K562 (cell line): ENCODE measurements around the gene PRLH. TPM values are rescaled to one million over a fixed set of nuclear protein-coding genes. Genes with fewer than 3 reads are reported as not detected.

Experiments used
- ATAC-seq: fragments of 200-7000 bp; cut with Tn5 transposase; 3 replicates; pipeline ENCODE4 v1.9.1; 2020; ENCODE audit warnings: moderate library complexity
- BruUV-seq: library from RNA; stranded (reverse); fragments of 400-500 nt; replicated peaks from 2 replicates; lab custom pipeline; 2021; lab: Mats Ljungman, UMichigan
- CTCF ChIA-PET: fragments of 300-600 bp; formaldehyde crosslinking; extraction: SDS; loops from one replicate; lab custom pipeline; 2021; ENCODE audit warnings: low intra/inter-chr PET ratio; lab: Yijun Ruan, JAX
- POLR2A ChIA-PET: fragments of 300-600, 350-650 bp; sonication (Branson Sonifier 250); formaldehyde crosslinking; extraction: SDS; loops from one replicate; lab custom pipeline; 2021; ENCODE audit warnings: antibody characterized with exemption, inconsistent platforms; lab: Yijun Ruan, JAX
- DNase-seq, 4 experiments: peaks; one replicate each; pipeline versions ENCODE4 v3.0.0 to v3.0.0-alpha.2; 2011 to 2018; ENCODE audit warnings: low spot score in 3 of 4, mixed read lengths in 3 of 4; ENCODE audit errors: extremely low read depth in 1 of 4
- FAIRE-seq: peaks from 2 replicates; lab custom pipeline; 2011; peaks lifted over from hg19 to GRCh38; lab: Jason Lieb, UNC
- H2AFZ ChIP-seq: 2 replicates; pipeline ENCODE4 v1.6.0; 2011; ENCODE audit warnings: low read depth, low read length, control low read depth, inconsistent platforms
- H3K27ac ChIP-seq: fragments of 200-600 bp; 3 replicates; pipeline ENCODE4 v1.8.0; 2011; ENCODE audit warnings: low read depth, mild to moderate bottlenecking, control low read depth, inconsistent platforms, low read length, moderate library complexity, mixed read lengths; ENCODE audit errors: extremely low read depth
- H3K27me3 ChIP-seq, 2 experiments: fragments of 300-600 bp in 1 of 2; 2 replicates in 1 of 2; 3 replicates in 1 of 2; pipeline versions ENCODE4 v1.6.0 to v1.8.0; 2011; ENCODE audit warnings: inconsistent platforms in 2 of 2, low read length in 2 of 2, mild to moderate bottlenecking in 1 of 2, mixed read lengths in 1 of 2, moderate library complexity in 1 of 2; ENCODE audit not compliant: control insufficient read depth in 2 of 2, insufficient read depth in 2 of 2
- H3K36me3 ChIP-seq: fragments of 300-600 bp; 3 replicates; pipeline ENCODE4 v1.8.0; 2011; ENCODE audit warnings: mild to moderate bottlenecking, low read length, inconsistent platforms; ENCODE audit not compliant: control insufficient read depth, insufficient read depth
- H3K4me1 ChIP-seq, 2 experiments: fragments of 200-600 bp in 1 of 2; replicated peaks in 1 of 2; 2 replicates in 1 of 2; 3 replicates in 1 of 2; pipeline versions ENCODE4 v1.5.1 to v1.8.0; 2011; ENCODE audit warnings: inconsistent platforms in 2 of 2, low read length in 2 of 2, mild to moderate bottlenecking in 1 of 2, mixed read lengths in 1 of 2, moderate library complexity in 1 of 2; ENCODE audit not compliant: control insufficient read depth in 2 of 2, insufficient read depth in 2 of 2
- H3K4me2 ChIP-seq: 2 replicates; pipeline ENCODE4 v1.6.1; 2011; ENCODE audit warnings: low read length, control low read depth, inconsistent platforms, mixed read lengths; ENCODE audit not compliant: insufficient read depth
- H3K4me3 ChIP-seq: fragments of 200-600 bp; sonication (generic), shearing (Covaris generic); 2 replicates; pipeline ENCODE4 v1.5.1; 2016; ENCODE audit warnings: control low read depth, inconsistent platforms
- H3K79me2 ChIP-seq: fragments of 200-600 bp; 3 replicates; pipeline ENCODE4 v1.8.0; 2011; ENCODE audit warnings: low read length, inconsistent platforms; ENCODE audit not compliant: control insufficient read depth, insufficient read depth
- H3K9ac ChIP-seq, 2 experiments: 2 replicates each; pipeline versions ENCODE4 v1.6.0 to v1.6.1; 2011; ENCODE audit warnings: low read depth in 2 of 2, low read length in 2 of 2, control low read depth in 1 of 2, inconsistent platforms in 1 of 2, mild to moderate bottlenecking in 1 of 2, mixed read lengths in 1 of 2; ENCODE audit not compliant: insufficient read depth in 1 of 2
- H3K9me1 ChIP-seq: one replicate; pipeline ENCODE4 v1.6.0; 2011; ENCODE audit warnings: inconsistent platforms, mild to moderate bottlenecking, low read length, moderate library complexity; ENCODE audit not compliant: control insufficient read depth, insufficient read depth
- H3K9me3 ChIP-seq: replicated peaks from 2 replicates; pipeline ENCODE4 v1.5.1; 2011; ENCODE audit warnings: low read depth, low read length, inconsistent platforms; ENCODE audit not compliant: control insufficient read depth, insufficient read depth
- H4K20me1 ChIP-seq: replicated peaks from 2 replicates; pipeline ENCODE4 v1.6.1; 2011; ENCODE audit warnings: low read length, inconsistent platforms, mixed read lengths; ENCODE audit not compliant: control insufficient read depth, insufficient read depth
- ILK ChIP-seq: fragments of 450-650 bp; IDR thresholded peaks from 2 replicates; pipeline ENCODE4 v1.6.1; 2016; ENCODE audit warnings: missing genetic modification characterization, low read depth, mild to moderate bottlenecking, missing compliant biosample characterization, moderate library complexity, borderline replicate concordance
- TCF3 ChIP-seq: sonication (generic); formaldehyde crosslinking; IDR thresholded peaks from 2 replicates; pipeline ENCODE4 v1.4.0; 2020; ENCODE audit warnings: mild to moderate bottlenecking, missing genetic modification reagents
- WGBS: fragments of 100-300 bp; shearing (Covaris generic); methylation state at CpG from one replicate; pipeline ENCODE4 v1.1.6; 2016; ENCODE audit warnings: low coverage, mixed read lengths; ENCODE audit not compliant: insufficient coverage; ENCODE audit errors: missing lambda C conversion rate; 5-methylcytosine and 5-hydroxymethylcytosine counted together
- in situ Hi-C: fragments of 300-500 bp; cut with MboI; formaldehyde crosslinking; loops from 4 replicates; pipeline ENCODE4 v1.15.0; 2018; ENCODE audit warnings: inconsistent platforms, mixed read lengths
- intact Hi-C: fragments of 100-400 bp; cut with micrococcal nuclease; formaldehyde crosslinking; loops from 2 replicates; pipeline ENCODE4 v1.14.2; 2022
- polyA plus RNA-seq, 8 experiments: library from polyadenylated mRNA; depleted of rRNA in 4 of 8; stranded (reverse) in 5 of 8; unstranded in 3 of 8; fragments of >200 nt; fragmentation: Nextera tagmentation in 2 of 8; fragmentation: Illumina TruSeq in 1 of 8; extraction: Ambion mirVana in 2 of 8; extraction: Trizol in 1 of 8; gene quantifications; 2 replicates each; pipeline versions ENCODE4 v1.2.1 to v1.2.3, GENCODE V29; 2011 to 2014; ENCODE audit warnings: inconsistent platforms in 1 of 8, missing spikeins in 1 of 8
- total RNA-seq, 7 experiments: library from RNA; depleted of rRNA in 6 of 7; stranded (reverse); fragments of >200 nt in 6 of 7; fragmentation: Illumina TruSeq in 2 of 7; extraction: Trizol in 2 of 7; gene quantifications; 2 replicates each; pipeline versions ENCODE4 v1.2.1 to v1.2.3, GENCODE V29; 2011 to 2021; ENCODE audit warnings: low replicate concordance in 1 of 7
- TF ChIP-seq, protein P1 (sequence below): IDR thresholded peaks from 2 replicates; pipeline ENCODE4 v1.6.1; 2012; ENCODE audit warnings: low read depth, low read length, improper control_type of control experiment, borderline replicate concordance
- TF ChIP-seq, protein P2 (sequence below), 3 experiments: IDR thresholded peaks in 2 of 3; conservative IDR thresholded peaks in 1 of 3; 2 replicates each; pipeline ENCODE4 v1.5.1; 2011 to 2012; ENCODE audit warnings: low read length in 3 of 3, mild to moderate bottlenecking in 3 of 3, control low read depth in 2 of 3, improper control_type of control experiment in 1 of 3, inconsistent platforms in 1 of 3, low read depth in 1 of 3, mixed read lengths in 1 of 3, moderate library complexity in 1 of 3; ENCODE audit not compliant: insufficient read depth in 2 of 3

The PRLH gene
- total and polyA plus RNA-seq, 9 of the 15 experiments (the other 6 are each of a cell fraction or from before 2014, with no cell fraction given) = not detected

DNA sequence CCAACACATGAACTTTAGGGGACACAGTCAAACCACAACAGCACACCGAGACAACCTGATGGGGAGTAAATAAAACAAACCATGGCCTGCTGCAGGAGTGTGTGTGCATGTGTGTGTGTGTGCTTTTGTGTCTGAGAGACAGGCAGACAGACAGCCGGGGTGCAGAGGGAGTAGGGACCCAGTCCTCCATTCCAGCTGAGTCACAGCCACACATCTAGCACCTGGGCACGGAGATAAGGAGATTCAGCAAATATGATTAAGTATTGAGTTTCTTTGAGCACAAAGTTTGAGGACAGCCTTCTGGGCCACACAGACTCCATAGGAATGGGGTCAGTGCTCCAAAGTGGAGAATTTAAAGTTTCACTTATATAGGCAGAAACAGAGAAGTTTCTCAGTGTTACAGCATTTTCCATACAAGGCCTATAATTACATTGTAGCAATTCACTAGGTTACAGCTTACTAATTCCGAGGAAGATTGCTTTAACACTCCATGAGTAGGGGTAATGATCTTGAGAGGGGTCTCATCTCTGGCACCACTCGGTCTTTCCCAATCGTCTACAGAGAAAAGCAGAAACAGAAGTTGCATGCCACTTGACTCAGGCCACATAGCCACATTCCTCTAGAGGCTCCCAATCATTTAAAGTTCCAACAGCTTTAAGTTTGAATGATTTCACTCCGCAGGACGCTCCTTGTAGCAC lies 30.8 kb upstream of the PRLH start (continued):
- TF ChIP-seq TCF3 = peak; percentile 32; the same call in 1 of the 2 replicates

DNA sequence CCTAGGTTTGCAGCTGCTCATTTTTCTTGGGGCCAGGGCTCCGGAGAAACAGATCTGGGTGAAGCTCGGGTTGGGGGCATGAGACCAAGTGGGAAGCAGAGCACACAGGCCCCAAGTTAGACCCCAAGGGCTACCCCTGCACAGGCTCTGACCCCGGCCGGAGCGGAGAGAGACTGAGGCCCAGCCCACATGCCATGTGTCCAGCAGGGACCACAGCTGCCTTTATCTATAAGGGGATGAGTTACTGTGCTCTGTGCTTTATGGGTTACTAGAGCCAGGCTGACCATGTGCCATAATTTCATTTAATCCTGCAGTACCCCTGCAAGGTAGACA lies 30.3 kb upstream of the PRLH start:
- no peak for FAIRE-seq
- ChIA-PET POLR2A (no interaction called here), CTCF (no interaction called here)
- Histone ChIP-seq H3K9me1 (no peaks in the 10 kb centered on the region), H3K9me3 (no peaks in the 10 kb centered on the region), H3K4me1 (no peaks in the 10 kb centered on the region; a peak in 2 of 5 replicates), H4K20me1 (no peaks in the 10 kb centered on the region), H2AFZ (no peak overlapping the region), H3K79me2 (no peaks in the 10 kb centered on the region), H3K4me3 (no peak overlapping the region), H3K27me3 (peaks cover 6 to 74% of the 10 kb centered on the region in 2 experiments; a peak in 3 of 5 replicates), H3K27ac (no peak overlapping the region), H3K4me2 (no peak overlapping the region), H3K9ac (no peak overlapping the region), H3K36me3 (no peaks in the 10 kb centered on the region)
- no TSS peak for BruUV-seq
- WGBS = 18% methylated on average over 5 of the region's 5 CpGs
- in situ Hi-C loops = no loop called here
- no peak for ATAC-seq
- intact Hi-C loops = no loop called here
- no peak for DNase-seq
- no peak for TF ChIP-seq ILK (tag)
- TF ChIP-seq, protein P1, sequence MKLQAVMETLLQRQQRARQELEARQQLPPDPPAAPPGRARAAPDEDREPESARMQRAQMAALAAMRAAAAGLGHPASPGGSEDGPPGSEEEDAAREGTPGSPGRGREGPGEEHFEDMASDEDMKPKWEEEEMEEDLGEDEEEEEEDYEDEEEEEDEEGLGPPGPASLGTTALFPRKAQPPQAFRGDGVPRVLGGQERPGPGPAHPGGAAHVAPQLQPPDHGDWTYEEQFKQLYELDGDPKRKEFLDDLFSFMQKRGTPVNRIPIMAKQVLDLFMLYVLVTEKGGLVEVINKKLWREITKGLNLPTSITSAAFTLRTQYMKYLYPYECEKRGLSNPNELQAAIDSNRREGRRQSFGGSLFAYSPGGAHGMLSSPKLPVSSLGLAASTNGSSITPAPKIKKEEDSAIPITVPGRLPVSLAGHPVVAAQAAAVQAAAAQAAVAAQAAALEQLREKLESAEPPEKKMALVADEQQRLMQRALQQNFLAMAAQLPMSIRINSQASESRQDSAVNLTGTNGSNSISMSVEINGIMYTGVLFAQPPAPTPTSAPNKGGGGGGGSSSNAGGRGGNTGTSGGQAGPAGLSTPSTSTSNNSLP = no peak
- TF ChIP-seq, protein P2, sequence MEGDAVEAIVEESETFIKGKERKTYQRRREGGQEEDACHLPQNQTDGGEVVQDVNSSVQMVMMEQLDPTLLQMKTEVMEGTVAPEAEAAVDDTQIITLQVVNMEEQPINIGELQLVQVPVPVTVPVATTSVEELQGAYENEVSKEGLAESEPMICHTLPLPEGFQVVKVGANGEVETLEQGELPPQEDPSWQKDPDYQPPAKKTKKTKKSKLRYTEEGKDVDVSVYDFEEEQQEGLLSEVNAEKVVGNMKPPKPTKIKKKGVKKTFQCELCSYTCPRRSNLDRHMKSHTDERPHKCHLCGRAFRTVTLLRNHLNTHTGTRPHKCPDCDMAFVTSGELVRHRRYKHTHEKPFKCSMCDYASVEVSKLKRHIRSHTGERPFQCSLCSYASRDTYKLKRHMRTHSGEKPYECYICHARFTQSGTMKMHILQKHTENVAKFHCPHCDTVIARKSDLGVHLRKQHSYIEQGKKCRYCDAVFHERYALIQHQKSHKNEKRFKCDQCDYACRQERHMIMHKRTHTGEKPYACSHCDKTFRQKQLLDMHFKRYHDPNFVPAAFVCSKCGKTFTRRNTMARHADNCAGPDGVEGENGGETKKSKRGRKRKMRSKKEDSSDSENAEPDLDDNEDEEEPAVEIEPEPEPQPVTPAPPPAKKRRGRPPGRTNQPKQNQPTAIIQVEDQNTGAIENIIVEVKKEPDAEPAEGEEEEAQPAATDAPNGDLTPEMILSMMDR (IDR thresholded peaks at IDR 0.05 in 2 of 3, conservative IDR thresholded peaks at IDR 0.05 in 1 of 3; ENCODE audit: insufficient read depth in 2 of 3, low read depth in 1 of 3, low read length in 3 of 3) = no peak
